Right ventricle myocardium inferior (tissue), 1 donor: ENCODE results near the gene TRERF1. TPM values are rescaled to one million over a fixed set of nuclear protein-coding genes. Genes with fewer than 3 reads are reported as not detected.

ENCODE experiments used
- ATAC-seq: fragments of 200-7000 bp; cut with Tn5 transposase; one replicate; pipeline ENCODE4 v1.9.1; 2020; ENCODE audit warnings: mild to moderate bottlenecking, moderate library complexity
- DNase-seq: peaks from one replicate; pipeline ENCODE4 v3.0.0; 2021; ENCODE audit errors: missing footprints
- intact Hi-C: fragments of 100-400 bp; cut with DNase I; formaldehyde crosslinking; loops from one replicate; pipeline ENCODE4 v1.11.0; 2022
- total RNA-seq: library from RNA; stranded (reverse); fragmentation: NEBNext Ultra II Directional; extraction: Animal tissue kit (Norgen Biotek cat#: 25700); gene quantifications from one replicate; pipeline ENCODE4 v1.2.1, GENCODE V29; 2021
- donor health status: DM: no; HTN: yes; CAD: no; lungs with severe emphysema.

Gene TRERF1
- total RNA-seq, 1 donor from 2014 or later = 1.7 TPM

DNA sequence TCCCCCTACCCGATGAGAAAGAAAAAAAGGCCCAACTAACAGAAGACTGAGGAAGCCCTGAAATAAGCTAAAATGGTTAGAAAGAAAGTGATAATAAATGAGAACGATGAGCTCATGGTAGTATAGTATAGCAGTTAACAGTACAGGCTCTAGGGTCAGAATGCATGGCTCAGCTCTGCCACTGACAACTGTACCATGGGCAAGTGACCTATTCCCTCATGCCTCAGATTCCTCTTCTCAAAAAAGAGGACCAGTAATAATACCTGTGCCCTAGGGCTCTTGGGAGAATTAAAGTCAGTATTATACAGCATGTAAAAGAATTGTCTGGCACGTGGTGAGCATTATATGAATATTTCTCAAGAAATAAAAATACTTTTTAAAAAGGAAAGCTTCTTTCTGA lies 19.8 kb downstream of the TRERF1 start:
- ATAC-seq = no peak
- intact Hi-C loops = no loop called here

DNA sequence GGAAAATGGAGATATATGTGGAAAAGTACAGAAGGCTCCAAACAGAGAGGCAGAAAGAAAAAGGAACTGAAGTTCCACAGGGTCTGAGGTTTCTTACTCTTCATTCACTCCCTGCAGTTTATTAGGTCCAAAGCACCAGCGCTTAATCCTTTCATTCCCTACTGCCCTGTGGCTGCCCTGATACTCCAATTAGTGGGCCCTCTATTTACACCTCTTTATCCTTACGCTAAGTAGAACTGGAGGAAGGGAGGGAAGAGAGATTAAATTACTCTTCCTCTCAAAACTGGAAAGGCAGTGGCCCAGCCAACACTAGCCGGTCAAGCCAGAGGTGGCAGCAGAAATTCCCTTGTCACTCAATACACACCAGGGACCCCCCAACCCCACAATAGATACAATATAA lies 20.4 kb downstream of the TRERF1 start:
- intact Hi-C loops = no loop called here
- no peak for DNase-seq
- ATAC-seq = no peak

More for the DNA sequence above, 19.8 kb downstream of the TRERF1 start:
- no peak for DNase-seq

GRCh38 chr6:42429836-42430235 lies 21.9 kb downstream of the TRERF1 start:
- DNase-seq = no peak
- intact Hi-C loops = no loop called here
- ATAC-seq = no peak

- intact Hi-C loops = no loop called here
- ATAC-seq = no peak
- DNase-seq = no peak
These were observed 22.6 kb downstream of the TRERF1 start for GRCh38 chr6:42429042-42429585.

GRCh38 chr6:42428326-42429041 lies 23.2 kb downstream of the TRERF1 start:
- intact Hi-C loops = no loop called here
- peak; percentile 75 for ATAC-seq
- DNase-seq = no peak

DNA sequence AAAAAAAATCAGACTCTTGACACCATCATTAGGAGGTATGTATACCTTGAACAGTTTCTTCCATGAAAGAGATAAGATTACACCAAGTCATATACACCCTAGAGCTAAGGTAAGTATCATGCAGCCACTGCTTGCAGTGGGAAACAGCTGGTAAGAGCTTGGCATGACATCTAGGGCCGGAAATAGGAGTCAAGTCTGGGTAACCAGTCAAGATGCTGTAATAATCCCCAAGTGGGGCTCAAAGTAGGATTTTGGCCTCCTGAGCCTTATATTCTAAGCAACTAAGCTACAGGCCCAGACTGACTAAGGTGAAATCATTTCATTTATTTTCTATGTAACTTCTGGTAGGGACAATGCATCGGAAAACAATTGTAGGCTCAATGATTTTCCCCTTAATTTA lies 23.9 kb downstream of the TRERF1 start:
- ATAC-seq (no peak), DNase-seq (no peak)
- intact Hi-C loops = no loop called here

DNA sequence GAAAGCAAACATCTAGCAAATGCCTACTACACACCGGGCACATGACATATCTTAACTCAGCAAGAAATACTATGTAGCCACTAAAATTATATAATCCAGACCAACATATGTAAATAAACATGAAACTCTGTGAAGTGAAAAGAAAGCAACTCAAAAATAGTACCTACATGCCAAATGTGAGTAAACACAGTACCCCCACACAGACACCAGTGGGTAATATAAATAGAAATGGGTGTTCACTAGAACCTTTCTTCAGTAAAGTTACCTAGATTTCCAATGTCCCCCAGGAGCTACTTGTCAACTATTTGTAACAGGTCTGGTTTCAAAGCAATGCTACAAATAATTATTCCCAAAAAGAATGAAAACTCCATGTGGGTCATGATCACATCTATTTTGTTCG lies 25.5 kb downstream of the TRERF1 start:
- no peak for ATAC-seq
- intact Hi-C loops = no loop called here
- DNase-seq = no peak

DNA sequence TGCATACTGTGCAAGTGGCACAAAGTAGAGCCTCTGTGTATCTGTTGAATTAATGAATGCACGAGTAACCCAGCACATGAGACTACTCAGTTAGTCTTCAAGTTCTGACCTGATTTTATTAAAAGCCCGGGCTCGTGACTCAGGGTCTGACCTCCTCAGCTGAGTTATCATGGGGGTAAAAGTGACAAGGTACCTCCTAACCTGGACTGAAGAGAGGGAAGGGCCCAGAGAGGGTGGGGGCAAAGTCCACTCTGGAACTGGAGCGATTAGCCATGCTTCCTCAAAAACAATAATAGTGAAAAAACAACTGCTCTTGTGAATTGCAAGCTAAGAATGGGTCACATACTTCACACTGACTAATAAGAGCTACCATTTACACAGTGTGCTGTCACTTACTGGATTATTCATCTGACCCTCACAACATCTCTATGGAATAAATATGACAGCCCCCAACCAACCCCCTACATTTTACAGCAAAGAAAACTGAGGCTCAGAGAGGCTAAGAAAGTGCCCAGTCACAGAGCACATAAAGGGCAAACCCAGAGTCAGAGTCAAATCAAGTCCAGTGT lies 26.7 kb downstream of the TRERF1 start:
- ATAC-seq (no peak), DNase-seq (no peak)
- intact Hi-C loops = no loop called here

GRCh38 chr6:42423244-42423643 lies 28.5 kb downstream of the TRERF1 start:
- no peak for DNase-seq
- ATAC-seq = no peak
- intact Hi-C loops = no loop called here

GRCh38 chr6:42420741-42421140 lies 31.0 kb downstream of the TRERF1 start:
- ATAC-seq = no peak
- intact Hi-C loops = no loop called here
- DNase-seq = no peak

- intact Hi-C loops = no loop called here
- no peak for ATAC-seq
- no peak for DNase-seq
These were observed 32.0 kb downstream of the TRERF1 start for GRCh38 chr6:42419490-42420280.

- DNase-seq (no peak), ATAC-seq (no peak)
- intact Hi-C loops = no loop called here
These were observed 33.0 kb downstream of the TRERF1 start for GRCh38 chr6:42418724-42419123.

DNA sequence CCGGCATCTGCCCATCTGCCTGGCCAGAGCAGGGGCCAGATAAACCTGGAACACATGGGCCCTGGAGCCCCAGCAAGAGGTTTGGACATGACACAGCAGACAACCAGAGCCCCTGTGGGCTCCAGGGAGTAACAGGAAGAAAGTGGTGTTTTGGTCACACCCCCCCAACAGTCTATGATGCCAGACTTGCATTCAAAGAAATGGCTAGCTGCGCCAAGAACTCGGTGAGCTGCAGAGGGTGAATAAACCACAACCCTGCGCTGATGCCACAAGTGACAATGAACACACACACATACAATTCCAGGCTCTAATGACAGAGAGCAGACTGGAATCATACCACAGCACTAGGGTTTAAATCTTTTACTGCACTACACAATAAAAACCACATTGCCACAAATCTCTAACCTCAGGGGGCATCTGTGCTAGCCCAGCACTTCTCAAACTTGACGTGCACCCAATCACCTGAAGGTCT lies 34.0 kb downstream of the TRERF1 start:
- ATAC-seq (no peak), DNase-seq (no peak)
- intact Hi-C loops = no loop called here

GRCh38 chr6:42411406-42411805 lies 40.3 kb downstream of the TRERF1 start:
- intact Hi-C loops = no loop called here
- no peak for DNase-seq
- ATAC-seq = peak; percentile 24

GRCh38 chr6:42410861-42411260 lies 40.9 kb downstream of the TRERF1 start:
- ATAC-seq (no peak), DNase-seq (no peak)
- intact Hi-C loops = no loop called here

GRCh38 chr6:42409581-42409980 lies 42.1 kb downstream of the TRERF1 start:
- ATAC-seq (no peak), DNase-seq (no peak)
- intact Hi-C loops = loop anchor here (5.0 kb wide), 1 partner anchor 43 kb away; the partner anchor contains the start of gene TRERF1

- DNase-seq = no peak
- intact Hi-C loops = loop anchor here (5.0 kb wide), 1 partner anchor 45 kb away; the partner anchor contains the start of gene TRERF1
- ATAC-seq = peak; percentile 68
These were observed 44.3 kb downstream of the TRERF1 start for GRCh38 chr6:42407379-42407778.

- intact Hi-C loops = loop anchor here (5.0 kb wide), 1 partner anchor 46 kb away; the partner anchor contains the start of gene TRERF1
- no peak for ATAC-seq
- DNase-seq = no peak
These were observed 45.1 kb downstream of the TRERF1 start for GRCh38 chr6:42406306-42407280.
